HEK293 (cell line): ENCODE measurements around the gene MCM6.

Source experiments
- ZNF138 ChIP-seq: fragments of 450-650 bp; formaldehyde crosslinking; IDR thresholded peaks from 2 replicates; pipeline ENCODE4 v1.5.1; 2016; ENCODE audit warnings: missing biosample characterization, missing genetic modification characterization, borderline replicate concordance
- ZNF530 ChIP-seq: fragments of 450-650 bp; formaldehyde crosslinking; IDR thresholded peaks from 2 replicates; pipeline ENCODE4 v1.5.1; 2016; ENCODE audit warnings: low read depth, missing biosample characterization, missing genetic modification characterization
- TF ChIP-seq, protein P1 (sequence below): fragments of 450-650 bp; formaldehyde crosslinking; IDR thresholded peaks from 2 replicates; pipeline ENCODE4 v1.5.1; 2016; ENCODE audit warnings: missing biosample characterization, missing genetic modification characterization

DNA sequence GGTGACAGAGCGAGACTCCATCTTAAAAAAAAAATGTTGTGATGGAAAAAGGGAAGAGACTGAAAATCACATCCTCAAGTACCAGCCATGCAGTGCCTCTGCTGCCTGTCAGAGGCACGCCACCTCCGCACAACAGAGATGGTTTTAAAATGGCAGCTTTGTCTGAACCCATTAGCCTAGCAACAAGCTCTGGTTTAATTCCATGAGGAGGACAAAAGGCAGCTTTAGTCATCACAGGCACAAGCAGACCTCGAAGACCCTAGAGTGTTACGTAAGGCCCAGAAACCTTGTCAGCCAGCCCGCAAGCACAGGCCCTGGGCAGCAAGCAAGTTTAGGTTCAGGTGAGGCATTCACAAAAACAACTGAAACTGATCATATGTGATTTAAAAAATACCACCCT is 49.7 kb downstream of the MCM6 start:
- TF ChIP-seq ZNF530 (tag by site-specific recombination) (no peak), ZNF138 (no peak)
- TF ChIP-seq, protein P1, sequence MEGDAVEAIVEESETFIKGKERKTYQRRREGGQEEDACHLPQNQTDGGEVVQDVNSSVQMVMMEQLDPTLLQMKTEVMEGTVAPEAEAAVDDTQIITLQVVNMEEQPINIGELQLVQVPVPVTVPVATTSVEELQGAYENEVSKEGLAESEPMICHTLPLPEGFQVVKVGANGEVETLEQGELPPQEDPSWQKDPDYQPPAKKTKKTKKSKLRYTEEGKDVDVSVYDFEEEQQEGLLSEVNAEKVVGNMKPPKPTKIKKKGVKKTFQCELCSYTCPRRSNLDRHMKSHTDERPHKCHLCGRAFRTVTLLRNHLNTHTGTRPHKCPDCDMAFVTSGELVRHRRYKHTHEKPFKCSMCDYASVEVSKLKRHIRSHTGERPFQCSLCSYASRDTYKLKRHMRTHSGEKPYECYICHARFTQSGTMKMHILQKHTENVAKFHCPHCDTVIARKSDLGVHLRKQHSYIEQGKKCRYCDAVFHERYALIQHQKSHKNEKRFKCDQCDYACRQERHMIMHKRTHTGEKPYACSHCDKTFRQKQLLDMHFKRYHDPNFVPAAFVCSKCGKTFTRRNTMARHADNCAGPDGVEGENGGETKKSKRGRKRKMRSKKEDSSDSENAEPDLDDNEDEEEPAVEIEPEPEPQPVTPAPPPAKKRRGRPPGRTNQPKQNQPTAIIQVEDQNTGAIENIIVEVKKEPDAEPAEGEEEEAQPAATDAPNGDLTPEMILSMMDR (tag by site-specific recombination) = no peak
